Measurements from ENCODE around the gene REV3L.

REV3L gene

GRCh38 chr6:111447051-111447450 lies 36.0 kb downstream of the REV3L start:
- Histone ChIP-seq H3K27ac (ENCODE audit: poor library complexity, severe bottlenecking) (peak overlapping the region; percentile 75), H3K27me3 (ENCODE audit: insufficient read depth, poor library complexity, severe bottlenecking) (no peaks in the 10 kb centered on the region), H3K9me3 (ENCODE audit: severe bottlenecking) (no peaks in the 10 kb centered on the region), H3K36me3 (ENCODE audit: low read depth) (no peaks in the 10 kb centered on the region), H3K4me3 (ENCODE audit: severe bottlenecking) (no peak overlapping the region), H3K4me1 (ENCODE audit: insufficient read depth, poor library complexity, severe bottlenecking) (peaks cover 21% of the 10 kb centered on the region)
- ATAC-seq (ENCODE audit: low read depth) (no peak), DNase-seq (ENCODE audit: low spot score) (no peak)
- TF ChIP-seq CTCF (IDR thresholded peaks at IDR 0.05; ENCODE audit: poor library complexity, severe bottlenecking): no peak

GRCh38 chr6:111445861-111446267 lies 37.2 kb downstream of the REV3L start:
- no peak for DNase-seq (ENCODE audit: low spot score)
- Histone ChIP-seq H3K36me3 (ENCODE audit: low read depth) (no peaks in the 10 kb centered on the region), H3K4me1 (ENCODE audit: insufficient read depth, poor library complexity, severe bottlenecking) (peaks cover 21% of the 10 kb centered on the region), H3K4me3 (ENCODE audit: severe bottlenecking) (no peak overlapping the region), H3K9me3 (ENCODE audit: severe bottlenecking) (no peaks in the 10 kb centered on the region), H3K27ac (ENCODE audit: poor library complexity, severe bottlenecking) (peak overlapping the region; percentile 75), H3K27me3 (ENCODE audit: insufficient read depth, poor library complexity, severe bottlenecking) (no peaks in the 10 kb centered on the region)
- TF ChIP-seq CTCF (IDR thresholded peaks at IDR 0.05; ENCODE audit: poor library complexity, severe bottlenecking): no peak
- peak; percentile 88 for ATAC-seq (ENCODE audit: low read depth)

GRCh38 chr6:111444794-111445193 lies 38.2 kb downstream of the REV3L start:
- H3K4me1 ChIP-seq (ENCODE audit: insufficient read depth, poor library complexity, severe bottlenecking): peaks cover 19% of the 10 kb centered on the region
- DNase-seq (ENCODE audit: low spot score) (no peak), ATAC-seq (ENCODE audit: low read depth) (no peak)
- no peak overlapping the region for H3K27ac ChIP-seq (ENCODE audit: poor library complexity, severe bottlenecking)
- no peak for TF ChIP-seq CTCF (IDR thresholded peaks at IDR 0.05; ENCODE audit: poor library complexity, severe bottlenecking)
- no peaks in the 10 kb centered on the region for H3K9me3 ChIP-seq (ENCODE audit: severe bottlenecking)
- H3K4me3 ChIP-seq (ENCODE audit: severe bottlenecking): no peak overlapping the region
- no peaks in the 10 kb centered on the region for H3K27me3 ChIP-seq (ENCODE audit: insufficient read depth, poor library complexity, severe bottlenecking)
- H3K36me3 ChIP-seq (ENCODE audit: low read depth): no peaks in the 10 kb centered on the region

GRCh38 chr6:111441678-111442243 lies 41.3 kb downstream of the REV3L start:
- H3K36me3 ChIP-seq (ENCODE audit: low read depth): no peaks in the 10 kb centered on the region
- TF ChIP-seq CTCF (IDR thresholded peaks at IDR 0.05; ENCODE audit: poor library complexity, severe bottlenecking): no peak
- no peak overlapping the region for H3K27ac ChIP-seq (ENCODE audit: poor library complexity, severe bottlenecking)
- no peak for DNase-seq (ENCODE audit: low spot score)
- no peak overlapping the region for H3K4me3 ChIP-seq (ENCODE audit: severe bottlenecking)
- H3K27me3 ChIP-seq (ENCODE audit: insufficient read depth, poor library complexity, severe bottlenecking): no peaks in the 10 kb centered on the region
- H3K4me1 ChIP-seq (ENCODE audit: insufficient read depth, poor library complexity, severe bottlenecking): peaks cover 14% of the 10 kb centered on the region
- ATAC-seq (ENCODE audit: low read depth): no peak
- H3K9me3 ChIP-seq (ENCODE audit: severe bottlenecking): no peaks in the 10 kb centered on the region

GRCh38 chr6:111439171-111439570 lies 43.8 kb downstream of the REV3L start:
- DNase-seq (ENCODE audit: low spot score) (no peak), ATAC-seq (ENCODE audit: low read depth) (no peak)
- TF ChIP-seq CTCF (IDR thresholded peaks at IDR 0.05; ENCODE audit: poor library complexity, severe bottlenecking): no peak
- H3K27ac ChIP-seq (ENCODE audit: poor library complexity, severe bottlenecking): no peak overlapping the region
- H3K9me3 ChIP-seq (ENCODE audit: severe bottlenecking): no peaks in the 10 kb centered on the region
- H3K4me1 ChIP-seq (ENCODE audit: insufficient read depth, poor library complexity, severe bottlenecking): no peaks in the 10 kb centered on the region
- peaks cover 4% of the 10 kb centered on the region; the same call in 1 of the 2 replicates for H3K36me3 ChIP-seq (ENCODE audit: low read depth)
- H3K27me3 ChIP-seq (ENCODE audit: insufficient read depth, poor library complexity, severe bottlenecking): no peaks in the 10 kb centered on the region
- H3K4me3 ChIP-seq (ENCODE audit: severe bottlenecking): no peak overlapping the region

All from RWPE2 (cell line).